Smooth muscle cell (in vitro differentiated cells): ENCODE data around the gene PHOX2B. TPM values are rescaled to one million over a fixed set of nuclear protein-coding genes. Genes with fewer than 3 reads are reported as not detected.

Experiments
- DNase-seq: peaks from one replicate; lab custom pipeline; 2025; ENCODE audit not compliant: unreplicated experiment; lab: John Stamatoyannopoulos, UW
- H2AFZ ChIP-seq: fragments of 200-600 bp; sonication (generic); 2 replicates; pipeline ENCODE4 v1.6.0; 2016; ENCODE audit warnings: antibody characterized with exemption, low read depth, mild to moderate bottlenecking
- H3F3A ChIP-seq: fragments of 200-600 bp; sonication (generic); 2 replicates; pipeline ENCODE4 v1.6.0; 2017; ENCODE audit warnings: antibody characterized with exemption, low read depth
- H3K27ac ChIP-seq: fragments of 200-600 bp; sonication (generic); 2 replicates; pipeline ENCODE4 v1.5.1; 2016; ENCODE audit warnings: low read depth, mild to moderate bottlenecking
- H3K27me3 ChIP-seq: fragments of 200-600 bp; sonication (generic); 2 replicates; pipeline ENCODE4 v1.6.1; 2016; ENCODE audit warnings: low read depth, mild to moderate bottlenecking
- H3K36me3 ChIP-seq: fragments of 200-600 bp; sonication (generic); 2 replicates; pipeline ENCODE4 v1.5.1; 2016; ENCODE audit warnings: low read depth
- H3K4me1 ChIP-seq: fragments of 200-600 bp; sonication (generic); 2 replicates; pipeline ENCODE4 v1.5.1; 2016; ENCODE audit warnings: low read depth
- H3K4me2 ChIP-seq: fragments of 200-600 bp; sonication (generic); 2 replicates; pipeline ENCODE4 v1.6.0; 2016; ENCODE audit warnings: mild to moderate bottlenecking
- H3K4me3 ChIP-seq: fragments of 200-600 bp; sonication (generic); 2 replicates; pipeline ENCODE4 v1.5.1; 2016; ENCODE audit warnings: mild to moderate bottlenecking
- H3K79me2 ChIP-seq: fragments of 200-600 bp; sonication (generic); 2 replicates; pipeline ENCODE4 v1.6.0; 2016; ENCODE audit warnings: low read depth, mild to moderate bottlenecking
- H3K9ac ChIP-seq: fragments of 200-600 bp; sonication (generic); 2 replicates; pipeline ENCODE4 v1.6.0; 2016; ENCODE audit warnings: low read depth
- H3K9me3 ChIP-seq: fragments of 200-600 bp; sonication (generic); replicated peaks from 2 replicates; pipeline ENCODE4 v1.5.1; 2016; ENCODE audit warnings: low read depth
- H4K20me1 ChIP-seq: fragments of 200-600 bp; sonication (generic); 2 replicates; pipeline ENCODE4 v1.6.0; 2016; ENCODE audit warnings: low read depth
- WGBS: methylation state at CpG from one replicate; pipeline ENCODE4 v1.1.7; 2016; ENCODE audit warnings: low lambda C conversion rate; 5-methylcytosine and 5-hydroxymethylcytosine counted together
- polyA plus RNA-seq: library from polyadenylated mRNA; unstranded; fragments of >200 nt; fragmentation: Nextera tagmentation; extraction: Ambion mirVana; gene quantifications from 2 replicates; pipeline ENCODE4 v1.2.1, GENCODE V29; 2016
- total RNA-seq: library from RNA; depleted of rRNA; stranded (reverse); fragments of >200 nt; gene quantifications from 2 replicates; pipeline ENCODE4 v1.2.3, GENCODE V29; 2014
- TF ChIP-seq, protein P1 (sequence below): fragments of 200-600 bp; sonication (generic); IDR thresholded peaks from 2 replicates; pipeline ENCODE4 v1.5.1; 2017; ENCODE audit warnings: borderline replicate concordance, mild to moderate bottlenecking, antibody characterized with exemption; ENCODE audit not compliant: insufficient read depth, poor library complexity, severe bottlenecking

The PHOX2B gene
- total and polyA plus RNA-seq, 2 experiments from 2014 or later, result 3.1 TPM; not detected in 1

DNA sequence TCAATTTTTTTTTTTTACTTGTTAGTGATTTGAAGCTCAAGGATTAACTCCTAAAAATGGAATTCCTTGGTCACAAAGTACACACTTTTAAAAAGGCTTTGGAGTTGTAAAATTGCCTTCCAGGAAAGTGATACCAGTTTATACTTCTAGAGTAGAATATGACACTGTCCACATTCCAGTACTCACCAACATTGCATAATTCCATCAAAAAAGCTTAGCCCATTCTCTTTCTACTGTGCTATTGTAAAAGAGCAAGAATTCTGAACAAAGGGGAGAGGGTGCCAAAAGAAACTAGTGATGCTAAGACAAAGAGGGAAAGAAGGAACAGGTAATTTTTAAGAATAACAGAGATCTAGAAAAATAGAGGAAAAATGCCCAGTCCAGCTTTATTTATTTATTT lies 10.4 kb upstream of the PHOX2B start:
- no peaks in the 10 kb centered on the region for H3K79me2 ChIP-seq
- TF ChIP-seq, protein P1, sequence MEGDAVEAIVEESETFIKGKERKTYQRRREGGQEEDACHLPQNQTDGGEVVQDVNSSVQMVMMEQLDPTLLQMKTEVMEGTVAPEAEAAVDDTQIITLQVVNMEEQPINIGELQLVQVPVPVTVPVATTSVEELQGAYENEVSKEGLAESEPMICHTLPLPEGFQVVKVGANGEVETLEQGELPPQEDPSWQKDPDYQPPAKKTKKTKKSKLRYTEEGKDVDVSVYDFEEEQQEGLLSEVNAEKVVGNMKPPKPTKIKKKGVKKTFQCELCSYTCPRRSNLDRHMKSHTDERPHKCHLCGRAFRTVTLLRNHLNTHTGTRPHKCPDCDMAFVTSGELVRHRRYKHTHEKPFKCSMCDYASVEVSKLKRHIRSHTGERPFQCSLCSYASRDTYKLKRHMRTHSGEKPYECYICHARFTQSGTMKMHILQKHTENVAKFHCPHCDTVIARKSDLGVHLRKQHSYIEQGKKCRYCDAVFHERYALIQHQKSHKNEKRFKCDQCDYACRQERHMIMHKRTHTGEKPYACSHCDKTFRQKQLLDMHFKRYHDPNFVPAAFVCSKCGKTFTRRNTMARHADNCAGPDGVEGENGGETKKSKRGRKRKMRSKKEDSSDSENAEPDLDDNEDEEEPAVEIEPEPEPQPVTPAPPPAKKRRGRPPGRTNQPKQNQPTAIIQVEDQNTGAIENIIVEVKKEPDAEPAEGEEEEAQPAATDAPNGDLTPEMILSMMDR, result no peak
- no peak for DNase-seq
- no peaks in the 10 kb centered on the region for H3K9me3 ChIP-seq
- peaks cover 87% of the 10 kb centered on the region for H3K27me3 ChIP-seq
- no peaks in the 10 kb centered on the region for H3K4me1 ChIP-seq
- H4K20me1 ChIP-seq, result no peaks in the 10 kb centered on the region
- no peaks in the 10 kb centered on the region for H3K36me3 ChIP-seq
- no peak overlapping the region for H3K4me3 ChIP-seq
- no peaks in the 10 kb centered on the region for H3F3A ChIP-seq
- H3K27ac ChIP-seq, result no peak overlapping the region
- H2AFZ ChIP-seq, result no peak overlapping the region
- H3K4me2 ChIP-seq, result no peak overlapping the region
- no peak overlapping the region for H3K9ac ChIP-seq

DNA sequence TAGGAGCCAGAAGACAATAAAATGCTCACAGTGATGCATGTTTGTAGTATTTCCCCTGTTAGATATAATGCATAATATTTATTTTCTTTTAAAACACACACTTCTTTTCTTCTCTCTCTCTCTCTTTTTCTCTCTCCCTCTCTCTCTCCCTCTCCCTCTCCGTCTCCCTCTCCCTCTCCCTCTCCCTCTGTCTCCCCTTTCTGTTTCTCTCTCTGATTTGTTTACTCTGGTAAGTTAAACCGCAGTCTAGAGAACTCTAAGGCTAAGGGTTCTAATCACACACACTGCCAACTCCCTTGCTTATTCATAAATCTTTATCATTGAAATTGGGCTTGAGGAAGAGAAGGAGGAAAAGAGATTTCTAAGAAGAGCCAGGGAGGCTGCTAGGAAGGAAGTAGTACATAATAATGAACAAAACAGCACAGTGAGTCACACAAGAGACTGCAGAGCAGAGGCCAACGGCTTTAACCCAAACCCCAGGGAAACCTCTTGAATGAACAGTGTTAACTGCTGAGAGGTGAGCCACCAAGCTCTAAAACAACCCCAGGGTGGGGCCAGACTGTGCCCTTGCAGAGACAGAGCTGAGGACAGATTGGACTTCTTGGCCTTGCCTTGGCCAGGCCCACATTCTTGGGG lies 9.1 kb upstream of the PHOX2B start:
- no peaks in the 10 kb centered on the region for H3K36me3 ChIP-seq
- H4K20me1 ChIP-seq, result no peaks in the 10 kb centered on the region
- no peaks in the 10 kb centered on the region for H3K79me2 ChIP-seq
- WGBS, result 14% methylated on average over 3 of the region's 3 CpGs
- no peak for DNase-seq
- peaks cover 89% of the 10 kb centered on the region for H3K27me3 ChIP-seq
- no peak overlapping the region for H3K4me2 ChIP-seq
- peaks cover 1% of the 10 kb centered on the region for H3K4me1 ChIP-seq
- TF ChIP-seq, protein P1, result no peak
- no peak overlapping the region for H2AFZ ChIP-seq
- no peak overlapping the region for H3K27ac ChIP-seq
- H3K9me3 ChIP-seq, result no peaks in the 10 kb centered on the region
- H3K4me3 ChIP-seq, result no peak overlapping the region
- no peaks in the 10 kb centered on the region for H3F3A ChIP-seq
- no peak overlapping the region for H3K9ac ChIP-seq

DNA sequence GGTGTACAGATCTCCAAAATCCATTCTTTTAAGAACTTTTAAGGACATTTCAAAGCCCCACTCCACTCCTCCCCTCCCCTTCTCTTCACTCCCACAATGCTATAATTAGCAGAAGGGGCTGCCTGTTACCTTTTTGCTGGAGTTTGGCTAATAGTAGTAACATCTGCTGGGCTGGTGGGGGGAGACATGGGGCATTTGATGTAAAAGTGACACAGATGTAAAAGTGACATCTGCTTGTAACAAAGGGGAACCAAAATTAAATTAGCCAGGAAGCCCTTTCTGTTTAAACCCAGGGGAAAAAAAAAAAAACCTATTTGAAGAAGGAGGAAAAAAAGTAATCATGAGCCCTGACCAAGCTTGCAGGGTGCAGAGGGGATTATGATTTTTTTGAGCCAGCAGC lies 5.4 kb upstream of the PHOX2B start:
- Histone ChIP-seq H4K20me1 (no peaks in the 10 kb centered on the region), H3F3A (no peaks in the 10 kb centered on the region), H3K4me3 (no peak overlapping the region), H3K36me3 (no peaks in the 10 kb centered on the region), H3K27ac (no peak overlapping the region), H3K4me1 (peaks cover 29% of the 10 kb centered on the region), H3K9me3 (no peaks in the 10 kb centered on the region), H2AFZ (no peak overlapping the region), H3K27me3 (peaks cover 95% of the 10 kb centered on the region), H3K4me2 (no peak overlapping the region), H3K79me2 (no peaks in the 10 kb centered on the region), H3K9ac (no peak overlapping the region)
- DNase-seq, result no peak
- TF ChIP-seq, protein P1, result no peak

DNA sequence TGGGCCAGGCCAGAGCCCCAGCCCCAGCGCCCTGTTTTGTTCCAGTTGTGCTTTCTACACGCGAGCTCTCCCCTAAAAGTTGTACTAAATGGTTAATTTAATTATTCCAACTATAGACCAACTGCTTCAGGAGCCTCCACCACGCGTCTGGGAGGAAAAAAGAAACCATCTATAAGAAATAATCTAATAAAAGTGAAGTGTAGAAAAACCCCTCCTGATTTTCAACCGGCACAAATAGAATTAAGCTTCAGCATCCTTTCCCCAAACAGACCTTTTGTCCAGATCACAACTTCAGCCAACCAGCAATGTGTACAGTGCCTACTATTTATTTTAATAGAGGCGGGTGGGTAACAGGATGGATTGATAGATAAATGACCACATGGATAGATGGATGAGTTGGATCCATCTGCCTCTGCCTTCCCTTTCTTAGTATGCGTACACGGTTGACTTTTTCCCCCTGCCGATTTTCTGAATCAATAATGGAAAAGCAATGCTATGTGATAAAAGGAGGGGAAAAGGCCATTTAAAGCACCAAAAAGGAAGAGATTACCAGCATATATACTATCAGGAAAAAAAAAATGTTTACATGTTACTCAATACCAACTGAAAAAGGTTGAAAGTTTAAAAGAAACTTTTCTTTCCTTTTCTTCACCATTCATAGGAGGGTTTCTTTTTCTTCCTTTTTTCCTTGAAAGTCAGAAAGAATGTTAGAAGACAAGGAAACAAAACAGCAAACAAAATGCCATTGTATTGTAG lies 3.7 kb upstream of the PHOX2B start:
- Histone ChIP-seq H4K20me1 (no peaks in the 10 kb centered on the region), H2AFZ (no peak overlapping the region), H3K36me3 (no peaks in the 10 kb centered on the region), H3K9ac (no peak overlapping the region), H3K4me1 (peaks cover 31% of the 10 kb centered on the region), H3K27me3 (peaks cover 100% of the 10 kb centered on the region), H3K79me2 (no peaks in the 10 kb centered on the region), H3K9me3 (no peaks in the 10 kb centered on the region), H3K4me2 (no peak overlapping the region), H3K4me3 (no peak overlapping the region), H3K27ac (no peak overlapping the region), H3F3A (no peaks in the 10 kb centered on the region)
- TF ChIP-seq, protein P1, result no peak
- WGBS, result 19% methylated on average over 10 of the region's 10 CpGs
- no peak for DNase-seq
